HG02981 (cell line): ENCODE measurements around the gene CACNG7.
"Not testable (repeated sequence)": the region's sequence is repeated elsewhere in the genome, so short reads cannot be mapped to it uniquely, and the experiment has no call there.

Source experiments
- ATAC-seq: cut with Tn5 transposase; IDR thresholded peaks from one replicate; pipeline ENCODE4 v1.9.1; 2021; ENCODE audit warnings: mild to moderate bottlenecking, moderate library complexity; ENCODE audit not compliant: unreplicated experiment

Gene CACNG7

GRCh38 chr19:53908935-53909415 lies at the start of gene CACNG7:
TSS of gene CACNG7 (plus strand) at chr19:53909278. CDS start at chr19:53912832, 3,554 bp downstream.
- no peak for ATAC-seq

- ATAC-seq: no peak
These were observed 44.7 kb upstream of the CACNG7 start for GRCh38 chr19:53864308-53864836.

GRCh38 chr19:53865523-53865917 lies 43.6 kb upstream of the CACNG7 start:
- ATAC-seq: no peak

DNA sequence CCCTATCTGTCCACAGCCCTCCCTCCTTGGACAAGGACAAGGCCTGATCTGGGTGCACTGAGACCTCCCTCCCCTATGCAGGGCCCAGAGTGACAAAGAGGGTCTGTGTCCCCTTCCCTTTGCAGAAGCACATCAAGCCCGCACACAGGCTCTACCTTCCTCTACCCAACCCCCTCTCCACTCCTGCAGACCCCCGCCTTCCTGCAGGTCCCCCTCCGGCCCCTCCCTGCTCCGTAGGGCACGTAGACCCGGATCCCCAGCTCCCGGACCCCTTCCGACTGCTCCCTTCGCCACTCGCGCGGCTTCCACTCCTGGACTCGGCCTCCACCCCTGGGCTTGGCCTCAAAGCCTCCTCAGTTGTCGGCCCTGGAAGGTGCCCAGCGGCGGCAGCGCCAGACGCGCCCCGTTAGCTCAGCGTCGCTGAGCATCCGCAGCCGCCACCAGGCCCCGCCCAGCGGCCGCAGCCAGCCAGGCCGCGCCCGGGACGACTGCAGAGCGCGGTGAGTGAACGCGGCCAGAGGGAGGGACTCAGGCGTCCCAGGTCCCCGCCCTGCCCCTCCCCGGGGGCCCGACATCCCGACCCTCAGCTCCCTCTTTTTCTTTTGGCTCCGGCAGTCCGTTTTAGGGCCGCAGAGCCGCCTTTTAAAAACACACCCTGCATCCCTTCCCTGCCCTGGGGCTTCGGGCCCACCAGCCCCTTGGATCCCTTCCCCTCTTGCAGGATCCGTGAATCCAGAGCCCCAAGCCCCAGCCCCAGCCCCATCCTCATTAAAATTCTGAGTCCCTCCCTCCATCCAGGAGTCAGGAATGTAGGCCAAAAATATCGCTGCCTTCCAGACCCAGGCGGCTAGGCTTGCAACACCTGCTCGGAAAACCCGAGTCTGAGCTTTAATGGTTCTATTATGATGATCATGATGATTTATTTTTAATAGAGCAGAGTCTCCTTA lies 42.9 kb upstream of the CACNG7 start:
- no peak for ATAC-seq

GRCh38 chr19:53866865-53867224 lies 42.2 kb upstream of the CACNG7 start:
- no peak for ATAC-seq

DNA sequence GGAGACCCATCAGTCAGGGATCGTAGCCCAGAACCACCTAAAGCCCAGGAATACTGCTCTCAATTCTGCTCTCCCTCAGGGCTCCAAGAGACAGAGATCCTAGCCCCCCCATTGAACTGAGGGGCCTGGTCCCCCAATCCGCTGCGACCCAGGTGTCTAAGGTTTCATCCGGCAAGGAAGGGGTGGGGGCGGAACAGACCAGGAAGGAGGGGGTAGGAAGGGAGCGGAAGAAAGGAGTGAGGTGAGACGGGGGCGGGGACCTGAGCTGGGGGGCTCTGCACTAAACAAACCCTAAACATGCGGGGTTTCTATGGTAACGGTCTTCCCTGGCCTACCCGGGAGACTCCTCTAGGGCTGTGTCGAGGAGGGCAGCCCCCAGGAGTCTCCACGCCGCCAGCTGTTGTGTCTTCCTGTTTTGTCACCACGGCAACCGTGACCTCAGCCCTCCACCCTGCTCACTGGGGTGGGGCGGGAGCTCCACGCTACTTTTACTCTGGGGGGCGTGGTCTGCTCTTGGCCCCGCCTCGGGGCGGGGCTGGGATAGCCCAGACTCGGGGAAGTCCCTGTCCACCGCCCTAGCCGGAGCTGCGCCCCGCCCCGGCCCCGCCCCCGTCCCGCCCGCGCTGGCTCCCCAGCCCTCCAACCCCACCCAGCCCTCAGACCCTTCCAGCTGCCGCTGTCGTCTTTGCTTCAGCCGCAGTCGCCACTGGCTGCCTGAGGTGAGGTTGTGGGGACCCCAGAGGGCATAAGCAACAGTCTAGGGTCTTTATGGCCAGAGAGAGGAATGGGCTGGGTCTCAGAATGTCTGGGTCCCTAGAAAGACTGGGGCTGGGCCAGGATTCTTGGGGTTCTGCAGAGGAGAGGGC lies 41.6 kb upstream of the CACNG7 start, which contains the start of gene MYADM:
MYADM (plus strand) TSS at position 659 of the 866 bp plus-strand sequence. CDS start 5,647 bp downstream, outside the sequence.
- ATAC-seq: peak; percentile 75

DNA sequence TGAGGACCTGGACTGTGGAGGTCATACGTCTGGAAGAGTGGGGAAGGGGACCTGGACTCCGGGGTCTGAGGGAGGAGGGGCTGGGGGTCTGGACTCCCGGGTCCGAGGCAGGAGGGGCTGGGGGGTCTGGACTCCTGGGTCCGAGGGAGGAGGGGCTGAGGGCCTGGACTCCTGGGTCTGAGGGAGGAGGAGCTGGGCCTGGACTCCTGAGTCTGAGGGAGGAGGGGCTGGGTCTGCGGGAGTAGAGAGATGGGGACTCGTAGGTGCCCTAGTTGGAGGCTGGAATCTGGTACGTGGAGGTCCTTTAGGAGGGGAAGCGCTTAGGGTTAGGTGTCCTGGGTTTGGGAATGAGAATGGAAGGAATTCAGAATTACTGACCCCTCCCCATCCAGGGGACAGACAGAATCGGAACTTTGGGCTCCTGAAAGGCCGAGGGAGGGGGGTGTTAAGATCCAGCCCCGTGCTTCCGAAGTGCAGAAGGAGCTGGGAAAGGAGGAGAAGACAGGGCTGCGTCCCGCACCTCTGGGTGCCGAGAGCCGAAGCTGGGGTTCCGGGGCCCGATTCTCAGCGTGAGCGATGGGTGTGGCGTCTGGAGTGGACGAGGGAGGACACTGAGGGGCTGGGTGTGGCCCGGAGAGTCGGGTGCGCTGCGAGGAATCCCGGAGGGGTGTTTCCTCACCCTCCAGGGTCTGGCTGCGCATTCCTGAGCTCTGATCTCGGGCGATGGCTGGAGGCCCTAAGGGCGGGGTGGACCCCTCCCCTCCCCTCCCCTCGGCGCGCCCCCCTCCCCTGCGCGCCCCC lies 40.8 kb upstream of the CACNG7 start:
- no peak for ATAC-seq

DNA sequence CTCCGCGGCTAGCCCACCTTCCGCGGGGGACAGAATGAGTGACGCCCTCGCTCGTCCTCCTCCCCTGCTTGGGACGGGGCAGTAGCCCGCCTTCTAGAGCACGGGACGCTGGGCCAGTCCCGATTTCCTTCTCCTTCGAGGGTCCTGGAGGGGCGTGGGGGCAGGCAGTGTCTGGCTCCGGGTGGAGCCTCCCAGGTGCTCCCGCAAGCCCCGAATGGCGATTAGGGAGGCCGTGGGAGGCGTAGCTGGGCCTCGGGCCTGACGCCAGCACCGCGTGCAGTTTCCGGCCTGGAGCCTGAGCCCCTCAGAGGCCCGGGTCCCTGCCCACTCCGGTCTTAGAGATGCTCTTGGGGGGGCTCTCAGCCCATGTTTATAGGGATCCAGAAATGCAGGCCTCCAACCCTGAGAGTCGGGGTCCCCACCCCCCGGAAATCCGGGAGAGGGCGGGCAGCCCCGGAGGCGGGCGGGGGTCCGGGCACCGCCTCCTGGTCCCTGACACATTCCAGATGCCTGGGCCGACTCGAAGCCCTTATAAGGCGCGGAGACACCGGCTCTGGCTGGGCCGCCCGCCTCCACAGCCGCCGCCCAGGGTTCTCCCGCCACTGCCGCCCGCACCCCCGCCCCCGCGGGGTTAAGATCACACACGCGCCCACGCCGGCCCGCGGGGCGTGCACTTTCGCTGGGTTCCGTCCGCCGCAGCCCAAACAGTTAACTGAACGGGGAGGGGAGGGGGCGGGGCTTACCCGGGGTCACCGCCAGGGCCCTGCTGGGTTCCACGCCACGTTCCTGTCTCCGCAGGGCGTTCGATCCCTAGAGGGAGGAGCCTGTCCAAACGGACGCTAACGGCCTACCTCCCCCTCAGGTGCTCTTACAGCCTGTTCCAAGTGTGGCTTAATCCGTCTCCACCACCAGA lies 39.9 kb upstream of the CACNG7 start:
- ATAC-seq: peak; percentile 31

DNA sequence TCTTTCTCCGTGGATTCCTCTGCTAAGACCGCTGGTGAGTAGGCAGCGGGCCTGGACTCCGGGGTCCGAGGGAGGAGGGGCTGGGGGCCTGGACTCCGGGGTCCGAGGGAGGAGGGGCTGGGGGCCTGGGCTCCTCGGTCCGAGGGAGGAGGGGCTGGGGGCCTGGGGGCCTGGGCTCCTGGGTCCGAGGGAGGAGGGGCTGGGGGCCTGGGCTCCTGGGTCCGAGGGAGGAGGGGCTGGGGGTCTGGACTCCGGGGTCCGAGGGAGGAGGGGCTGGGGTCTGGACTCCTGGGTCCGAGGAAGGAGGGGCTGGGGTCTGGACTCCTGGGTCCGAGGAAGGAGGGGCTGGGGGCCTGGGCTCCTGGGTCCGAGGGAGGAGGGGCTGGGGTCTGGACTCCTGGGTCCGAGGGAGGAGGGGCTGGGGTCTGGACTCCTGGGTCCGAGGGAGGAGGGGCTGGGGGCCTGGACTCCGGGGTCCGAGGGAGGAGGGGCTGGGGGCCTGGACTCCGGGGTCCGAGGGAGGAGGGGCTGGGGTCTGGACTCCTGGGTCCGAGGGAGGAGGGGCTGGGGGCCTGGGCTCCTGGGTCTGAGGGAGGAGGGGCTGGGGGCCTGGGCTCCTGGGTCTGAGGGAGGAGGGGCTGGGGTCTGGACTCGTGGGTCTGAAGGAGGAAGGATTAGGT lies 39.1 kb upstream of the CACNG7 start:
- not testable (repeated sequence) for ATAC-seq

DNA sequence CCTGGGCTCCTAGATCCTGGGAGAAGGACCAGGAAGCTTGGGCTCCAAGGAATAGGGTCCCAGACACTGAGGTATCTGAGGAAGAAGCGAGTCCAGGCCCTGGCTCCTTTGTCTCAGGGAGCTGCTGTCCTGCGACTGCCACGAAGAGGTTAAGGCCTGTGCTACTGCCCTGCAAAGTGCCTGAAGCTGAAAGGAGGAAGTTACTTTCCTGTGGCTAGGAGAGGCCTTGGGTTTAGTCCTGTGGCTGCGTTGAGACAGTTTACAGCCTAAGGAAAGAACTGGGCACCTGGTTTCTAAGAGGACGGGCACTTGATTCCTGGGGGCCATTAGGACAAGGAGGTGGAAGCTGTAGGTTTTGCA lies 38.6 kb upstream of the CACNG7 start:
- no peak for ATAC-seq

- no peak for ATAC-seq
These were observed 37.6 kb upstream of the CACNG7 start for GRCh38 chr19:53871454-53871853.

- ATAC-seq: no peak
These were observed 36.3 kb upstream of the CACNG7 start for GRCh38 chr19:53872762-53873161.

- no peak for ATAC-seq
These were observed 35.1 kb upstream of the CACNG7 start for GRCh38 chr19:53873773-53874605.

DNA sequence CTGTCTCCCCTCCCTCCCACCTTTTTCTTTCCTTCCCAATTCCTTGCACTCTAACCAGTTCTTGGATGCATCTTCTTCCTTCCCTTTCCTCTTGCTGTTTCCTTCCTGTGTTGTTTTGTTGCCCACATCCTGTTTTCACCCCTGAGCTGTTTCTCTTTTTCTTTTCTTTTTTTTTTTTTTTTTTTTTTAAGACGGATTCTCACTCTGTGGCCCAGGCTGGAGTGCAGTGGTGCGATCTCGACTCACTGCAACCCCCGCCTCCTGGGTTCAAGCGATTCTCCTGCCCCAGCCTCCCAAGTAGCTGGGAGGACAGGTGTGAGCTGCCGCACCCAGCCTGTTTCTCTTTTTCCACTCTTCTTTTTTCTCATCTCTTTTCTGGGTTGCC lies 34.5 kb upstream of the CACNG7 start:
- no peak for ATAC-seq

GRCh38 chr19:53875602-53876325 lies 33.3 kb upstream of the CACNG7 start:
- no peak for ATAC-seq

- no peak for ATAC-seq
These were observed 32.3 kb upstream of the CACNG7 start for GRCh38 chr19:53876651-53877224.

DNA sequence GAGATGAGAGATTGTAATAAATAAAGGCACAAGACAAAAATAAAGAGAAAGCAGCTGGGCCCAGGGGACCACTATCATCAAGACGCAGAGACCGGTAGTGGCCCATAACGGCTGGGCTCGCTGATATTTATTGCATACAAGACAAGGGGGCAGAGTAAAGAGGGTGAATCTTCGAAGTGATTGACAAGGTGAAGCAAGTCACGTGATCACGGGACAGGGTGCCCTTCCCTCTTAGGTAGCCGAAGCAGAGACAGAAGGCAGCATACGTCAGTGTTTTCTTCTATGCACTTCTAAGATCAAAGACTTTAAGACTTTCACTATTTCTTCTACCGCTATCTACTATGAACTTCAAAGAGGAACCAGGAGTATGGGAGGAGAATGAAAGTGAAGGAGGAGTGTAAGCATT lies 31.7 kb upstream of the CACNG7 start:
- no peak for ATAC-seq
